ENCODE measurements around the gene GPC6. TPM values are rescaled to one million over a fixed set of nuclear protein-coding genes. Genes with fewer than 3 reads are reported as not detected.

GPC6 gene
- total RNA-seq, 1 experiment from 2014 or later, result 0.22 TPM

DNA sequence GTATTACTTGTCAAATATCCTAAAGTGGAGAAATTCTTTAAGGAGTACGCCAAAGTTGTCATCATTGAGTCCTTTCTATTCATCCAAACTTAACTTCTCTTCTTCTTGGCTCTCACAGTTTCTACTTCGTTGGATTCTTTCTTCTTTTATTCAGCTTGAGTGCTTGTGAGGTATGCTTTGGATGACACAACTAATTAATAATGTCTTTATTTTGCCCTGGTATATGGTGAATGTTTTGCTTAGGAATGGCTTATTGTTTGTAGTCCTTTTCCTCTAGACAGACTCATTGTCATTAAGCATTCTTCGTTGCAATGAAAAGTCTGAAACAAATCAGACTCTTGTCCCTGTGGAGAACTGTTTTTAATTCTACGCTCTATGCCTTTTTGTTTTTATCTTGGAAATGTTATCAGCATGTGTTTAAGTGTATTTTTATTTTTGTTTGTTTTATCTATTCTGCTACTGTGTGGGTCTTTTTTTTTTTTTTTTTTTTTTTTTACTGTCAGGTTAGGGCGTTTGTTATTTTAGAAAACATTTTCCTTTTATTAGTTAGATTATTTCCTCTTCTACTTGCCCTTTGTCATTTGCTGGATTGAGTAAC, 471.5 kb downstream of the GPC6 start:
- POLR2A ChIA-PET, result no interaction called here
- CTCF ChIA-PET, result no interaction called here
- H3K4me2 ChIP-seq (ENCODE audit: low read length), result no peak overlapping the region
- intact Hi-C loops (cut with micrococcal nuclease), result no loop called here
- ATAC-seq, result no peak
- no peak overlapping the region for H3K9ac ChIP-seq (ENCODE audit: low read length)
- no peaks in the 10 kb centered on the region for H3K4me1 ChIP-seq (ENCODE audit: control insufficient read depth in 1 of 2, insufficient read depth in 2 of 2, low read length in 2 of 2)
- H3K9me3 ChIP-seq (ENCODE audit: control insufficient read depth in 1 of 2, insufficient read depth in 1 of 2, low read depth in 1 of 2, low read length in 2 of 2), result peaks cover 25 to 26% of the 10 kb centered on the region in 2 experiments; a peak in 3 of 4 replicates
- BruUV-seq (replicated peaks), result no TSS peak
- DNase-seq (ENCODE audit: low read depth, low spot score), result no peak
- H3K27me3 ChIP-seq (ENCODE audit: insufficient read depth, low read length), result no peaks in the 10 kb centered on the region
- no peaks in the 10 kb centered on the region for H3K9me2 ChIP-seq (ENCODE audit: insufficient read depth)
- H3K27ac ChIP-seq (ENCODE audit: low read depth, low read length), result no peak overlapping the region
- H3K4me3 ChIP-seq (replicated peaks in 1 of 2; ENCODE audit: low read depth in 1 of 2, low read length in 2 of 2), result no peak overlapping the region
- no peaks in the 10 kb centered on the region for H3K79me2 ChIP-seq (ENCODE audit: insufficient read depth, low read length)
- TF ChIP-seq, protein P1, sequence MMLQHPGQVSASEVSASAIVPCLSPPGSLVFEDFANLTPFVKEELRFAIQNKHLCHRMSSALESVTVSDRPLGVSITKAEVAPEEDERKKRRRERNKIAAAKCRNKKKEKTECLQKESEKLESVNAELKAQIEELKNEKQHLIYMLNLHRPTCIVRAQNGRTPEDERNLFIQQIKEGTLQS (IDR thresholded peaks at IDR 0.05), result no peak
- TF ChIP-seq RAD21 (IDR thresholded peaks at IDR 0.05; ENCODE audit: low read depth) (no peak), YY1 (IDR thresholded peaks at IDR 0.05; ENCODE audit: extremely low read depth, insufficient replicate concordance, low read depth, low read length) (no peak), ELF1 (IDR thresholded peaks at IDR 0.05; ENCODE audit: borderline replicate concordance, low read depth) (no peak), EZH2phosphoT487 (IDR thresholded peaks at IDR 0.05; ENCODE audit: borderline replicate concordance) (no peak), EGR1 (IDR thresholded peaks at IDR 0.05; ENCODE audit: low read depth) (no peak), SRF (IDR thresholded peaks at IDR 0.05; ENCODE audit: low read depth) (no peak), CEBPB (IDR thresholded peaks at IDR 0.05; ENCODE audit: low read depth) (no peak), JUND (IDR thresholded peaks at IDR 0.05) (no peak), POLR2A (IDR thresholded peaks at IDR 0.05; ENCODE audit: borderline replicate concordance, extremely low read depth, insufficient read depth, insufficient read length) (no peak), SP1 (IDR thresholded peaks at IDR 0.05; ENCODE audit: low read depth) (no peak), CBX3 (IDR thresholded peaks at IDR 0.05; ENCODE audit: low read depth) (no peak), POLR2AphosphoS5 (IDR thresholded peaks at IDR 0.05; ENCODE audit: low read depth, low read length) (no peak), EZH2 (IDR thresholded peaks at IDR 0.05) (no peak), FOSL1 (IDR thresholded peaks at IDR 0.05; ENCODE audit: low read depth) (no peak)
- TF ChIP-seq, protein P2, sequence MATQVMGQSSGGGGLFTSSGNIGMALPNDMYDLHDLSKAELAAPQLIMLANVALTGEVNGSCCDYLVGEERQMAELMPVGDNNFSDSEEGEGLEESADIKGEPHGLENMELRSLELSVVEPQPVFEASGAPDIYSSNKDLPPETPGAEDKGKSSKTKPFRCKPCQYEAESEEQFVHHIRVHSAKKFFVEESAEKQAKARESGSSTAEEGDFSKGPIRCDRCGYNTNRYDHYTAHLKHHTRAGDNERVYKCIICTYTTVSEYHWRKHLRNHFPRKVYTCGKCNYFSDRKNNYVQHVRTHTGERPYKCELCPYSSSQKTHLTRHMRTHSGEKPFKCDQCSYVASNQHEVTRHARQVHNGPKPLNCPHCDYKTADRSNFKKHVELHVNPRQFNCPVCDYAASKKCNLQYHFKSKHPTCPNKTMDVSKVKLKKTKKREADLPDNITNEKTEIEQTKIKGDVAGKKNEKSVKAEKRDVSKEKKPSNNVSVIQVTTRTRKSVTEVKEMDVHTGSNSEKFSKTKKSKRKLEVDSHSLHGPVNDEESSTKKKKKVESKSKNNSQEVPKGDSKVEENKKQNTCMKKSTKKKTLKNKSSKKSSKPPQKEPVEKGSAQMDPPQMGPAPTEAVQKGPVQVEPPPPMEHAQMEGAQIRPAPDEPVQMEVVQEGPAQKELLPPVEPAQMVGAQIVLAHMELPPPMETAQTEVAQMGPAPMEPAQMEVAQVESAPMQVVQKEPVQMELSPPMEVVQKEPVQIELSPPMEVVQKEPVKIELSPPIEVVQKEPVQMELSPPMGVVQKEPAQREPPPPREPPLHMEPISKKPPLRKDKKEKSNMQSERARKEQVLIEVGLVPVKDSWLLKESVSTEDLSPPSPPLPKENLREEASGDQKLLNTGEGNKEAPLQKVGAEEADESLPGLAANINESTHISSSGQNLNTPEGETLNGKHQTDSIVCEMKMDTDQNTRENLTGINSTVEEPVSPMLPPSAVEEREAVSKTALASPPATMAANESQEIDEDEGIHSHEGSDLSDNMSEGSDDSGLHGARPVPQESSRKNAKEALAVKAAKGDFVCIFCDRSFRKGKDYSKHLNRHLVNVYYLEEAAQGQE (IDR thresholded peaks at IDR 0.05; ENCODE audit: low read depth), result no peak
- TF ChIP-seq, protein P3, sequence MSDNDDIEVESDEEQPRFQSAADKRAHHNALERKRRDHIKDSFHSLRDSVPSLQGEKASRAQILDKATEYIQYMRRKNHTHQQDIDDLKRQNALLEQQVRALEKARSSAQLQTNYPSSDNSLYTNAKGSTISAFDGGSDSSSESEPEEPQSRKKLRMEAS (IDR thresholded peaks at IDR 0.05), result no peak
- TF ChIP-seq, protein P4, sequence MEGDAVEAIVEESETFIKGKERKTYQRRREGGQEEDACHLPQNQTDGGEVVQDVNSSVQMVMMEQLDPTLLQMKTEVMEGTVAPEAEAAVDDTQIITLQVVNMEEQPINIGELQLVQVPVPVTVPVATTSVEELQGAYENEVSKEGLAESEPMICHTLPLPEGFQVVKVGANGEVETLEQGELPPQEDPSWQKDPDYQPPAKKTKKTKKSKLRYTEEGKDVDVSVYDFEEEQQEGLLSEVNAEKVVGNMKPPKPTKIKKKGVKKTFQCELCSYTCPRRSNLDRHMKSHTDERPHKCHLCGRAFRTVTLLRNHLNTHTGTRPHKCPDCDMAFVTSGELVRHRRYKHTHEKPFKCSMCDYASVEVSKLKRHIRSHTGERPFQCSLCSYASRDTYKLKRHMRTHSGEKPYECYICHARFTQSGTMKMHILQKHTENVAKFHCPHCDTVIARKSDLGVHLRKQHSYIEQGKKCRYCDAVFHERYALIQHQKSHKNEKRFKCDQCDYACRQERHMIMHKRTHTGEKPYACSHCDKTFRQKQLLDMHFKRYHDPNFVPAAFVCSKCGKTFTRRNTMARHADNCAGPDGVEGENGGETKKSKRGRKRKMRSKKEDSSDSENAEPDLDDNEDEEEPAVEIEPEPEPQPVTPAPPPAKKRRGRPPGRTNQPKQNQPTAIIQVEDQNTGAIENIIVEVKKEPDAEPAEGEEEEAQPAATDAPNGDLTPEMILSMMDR (IDR thresholded peaks at IDR 0.05 in 2 of 3, conservative IDR thresholded peaks at IDR 0.05 in 1 of 3; ENCODE audit: borderline replicate concordance in 1 of 3, insufficient read depth in 1 of 3, low read depth in 2 of 3, low read length in 2 of 3), result no peak
- TF ChIP-seq, protein P5, sequence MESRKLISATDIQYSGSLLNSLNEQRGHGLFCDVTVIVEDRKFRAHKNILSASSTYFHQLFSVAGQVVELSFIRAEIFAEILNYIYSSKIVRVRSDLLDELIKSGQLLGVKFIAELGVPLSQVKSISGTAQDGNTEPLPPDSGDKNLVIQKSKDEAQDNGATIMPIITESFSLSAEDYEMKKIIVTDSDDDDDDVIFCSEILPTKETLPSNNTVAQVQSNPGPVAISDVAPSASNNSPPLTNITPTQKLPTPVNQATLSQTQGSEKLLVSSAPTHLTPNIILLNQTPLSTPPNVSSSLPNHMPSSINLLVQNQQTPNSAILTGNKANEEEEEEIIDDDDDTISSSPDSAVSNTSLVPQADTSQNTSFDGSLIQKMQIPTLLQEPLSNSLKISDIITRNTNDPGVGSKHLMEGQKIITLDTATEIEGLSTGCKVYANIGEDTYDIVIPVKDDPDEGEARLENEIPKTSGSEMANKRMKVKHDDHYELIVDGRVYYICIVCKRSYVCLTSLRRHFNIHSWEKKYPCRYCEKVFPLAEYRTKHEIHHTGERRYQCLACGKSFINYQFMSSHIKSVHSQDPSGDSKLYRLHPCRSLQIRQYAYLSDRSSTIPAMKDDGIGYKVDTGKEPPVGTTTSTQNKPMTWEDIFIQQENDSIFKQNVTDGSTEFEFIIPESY (IDR thresholded peaks at IDR 0.05; ENCODE audit: extremely low read depth, insufficient replicate concordance, low read length), result no peak
- RAD21 ChIA-PET (ENCODE audit: low non-redundant PET in 1 of 2, low total read pairs in 2 of 2, uncharacterized antibody in 2 of 2, unreplicated experiment in 2 of 2), result no interaction called here
- H2AFZ ChIP-seq (ENCODE audit: low read depth, low read length, poor library complexity, severe bottlenecking), result no peak overlapping the region
- H3K36me3 ChIP-seq (ENCODE audit: control insufficient read depth in 1 of 2, insufficient read depth in 2 of 2, low read length in 2 of 2), result no peaks in the 10 kb centered on the region
- H4K20me1 ChIP-seq (ENCODE audit: insufficient read depth), result no peaks in the 10 kb centered on the region
